ENCODE measurements around the gene RNF166. TPM values are rescaled to one million over a fixed set of nuclear protein-coding genes. Genes with fewer than 3 reads are reported as not detected.

RNF166 gene
- total RNA-seq, 1 experiment from 2014 or later, result 36.3 TPM

DNA sequence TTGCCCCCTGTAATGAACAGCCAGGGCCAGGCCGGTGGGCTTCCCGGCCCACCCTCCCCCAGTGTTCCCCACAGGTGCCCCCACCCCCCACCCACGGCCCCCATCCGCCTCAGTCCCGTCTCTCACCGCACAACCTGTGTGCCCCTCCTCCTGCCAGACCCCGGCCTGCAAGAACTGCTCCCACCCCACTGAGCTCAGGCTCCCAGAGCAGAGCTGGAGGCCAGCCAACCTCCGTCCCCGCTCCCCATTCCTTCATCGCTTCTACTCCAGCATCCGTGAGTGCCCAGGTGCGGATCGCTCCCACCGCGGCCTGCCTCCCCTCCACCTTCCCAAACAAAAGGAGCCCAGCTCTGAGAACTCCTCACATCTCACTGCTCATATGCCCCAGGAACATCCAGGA lies 47.5 kb downstream of the RNF166 start:
- Histone ChIP-seq H3K9me3 (ENCODE audit: low read depth, low read length, poor library complexity, severe bottlenecking) (no peaks in the 10 kb centered on the region), H3K4me1 (ENCODE audit: insufficient read depth, low read length, poor library complexity, severe bottlenecking) (no peaks in the 10 kb centered on the region), H3K27ac (ENCODE audit: low read depth, low read length, poor library complexity, severe bottlenecking) (no peak overlapping the region), H3K4me3 (ENCODE audit: low read depth, low read length, poor library complexity, severe bottlenecking) (no peak overlapping the region), H3K36me3 (ENCODE audit: insufficient read depth, low read length, poor library complexity, severe bottlenecking) (peaks cover 46% of the 10 kb centered on the region), H3K27me3 (replicated peaks; ENCODE audit: insufficient read depth, low read depth, low read length, poor library complexity) (no peaks in the 10 kb centered on the region)
- ChIA-PET CTCF (no interaction called here), POLR2A (ENCODE audit: low non-redundant PET) (no interaction called here)
- no peak for DNase-seq (ENCODE audit: low spot score)
- intact Hi-C loops (cut with micrococcal nuclease; ENCODE audit: unreplicated experiment), result no loop called here
- TF ChIP-seq EZH2 (IDR thresholded peaks at IDR 0.05; ENCODE audit: borderline replicate concordance, low read depth, low read length, poor library complexity, severe bottlenecking), result no peak
- TF ChIP-seq, protein P1, sequence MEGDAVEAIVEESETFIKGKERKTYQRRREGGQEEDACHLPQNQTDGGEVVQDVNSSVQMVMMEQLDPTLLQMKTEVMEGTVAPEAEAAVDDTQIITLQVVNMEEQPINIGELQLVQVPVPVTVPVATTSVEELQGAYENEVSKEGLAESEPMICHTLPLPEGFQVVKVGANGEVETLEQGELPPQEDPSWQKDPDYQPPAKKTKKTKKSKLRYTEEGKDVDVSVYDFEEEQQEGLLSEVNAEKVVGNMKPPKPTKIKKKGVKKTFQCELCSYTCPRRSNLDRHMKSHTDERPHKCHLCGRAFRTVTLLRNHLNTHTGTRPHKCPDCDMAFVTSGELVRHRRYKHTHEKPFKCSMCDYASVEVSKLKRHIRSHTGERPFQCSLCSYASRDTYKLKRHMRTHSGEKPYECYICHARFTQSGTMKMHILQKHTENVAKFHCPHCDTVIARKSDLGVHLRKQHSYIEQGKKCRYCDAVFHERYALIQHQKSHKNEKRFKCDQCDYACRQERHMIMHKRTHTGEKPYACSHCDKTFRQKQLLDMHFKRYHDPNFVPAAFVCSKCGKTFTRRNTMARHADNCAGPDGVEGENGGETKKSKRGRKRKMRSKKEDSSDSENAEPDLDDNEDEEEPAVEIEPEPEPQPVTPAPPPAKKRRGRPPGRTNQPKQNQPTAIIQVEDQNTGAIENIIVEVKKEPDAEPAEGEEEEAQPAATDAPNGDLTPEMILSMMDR (conservative IDR thresholded peaks at IDR 0.05; ENCODE audit: low read depth, low read length), result no peak
- no TSS peak for BruUV-seq (replicated peaks)

DNA sequence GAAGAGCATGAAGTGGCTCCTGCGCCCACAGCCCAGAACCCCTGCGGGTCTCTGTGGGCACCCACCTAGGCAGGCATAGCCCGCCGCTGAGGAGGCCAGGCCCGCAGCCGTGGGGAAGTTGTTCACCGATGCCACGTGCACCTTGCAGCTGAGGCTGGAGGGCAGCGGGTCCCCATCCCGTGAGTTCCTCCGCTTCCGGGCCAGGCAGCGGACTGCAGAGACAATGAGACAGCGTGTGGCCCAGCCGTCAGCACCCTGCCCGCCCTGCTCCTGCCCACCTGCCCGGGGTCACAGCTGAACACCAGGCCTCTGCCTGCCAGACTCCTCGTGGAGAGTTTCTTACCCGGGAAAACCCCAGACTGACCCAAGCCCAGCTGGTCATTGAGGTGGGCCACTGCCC lies 48.8 kb downstream of the RNF166 start:
- POLR2A ChIA-PET (ENCODE audit: low non-redundant PET), result no interaction called here
- no TSS peak for BruUV-seq (replicated peaks)
- DNase-seq (ENCODE audit: low spot score), result no peak

DNA sequence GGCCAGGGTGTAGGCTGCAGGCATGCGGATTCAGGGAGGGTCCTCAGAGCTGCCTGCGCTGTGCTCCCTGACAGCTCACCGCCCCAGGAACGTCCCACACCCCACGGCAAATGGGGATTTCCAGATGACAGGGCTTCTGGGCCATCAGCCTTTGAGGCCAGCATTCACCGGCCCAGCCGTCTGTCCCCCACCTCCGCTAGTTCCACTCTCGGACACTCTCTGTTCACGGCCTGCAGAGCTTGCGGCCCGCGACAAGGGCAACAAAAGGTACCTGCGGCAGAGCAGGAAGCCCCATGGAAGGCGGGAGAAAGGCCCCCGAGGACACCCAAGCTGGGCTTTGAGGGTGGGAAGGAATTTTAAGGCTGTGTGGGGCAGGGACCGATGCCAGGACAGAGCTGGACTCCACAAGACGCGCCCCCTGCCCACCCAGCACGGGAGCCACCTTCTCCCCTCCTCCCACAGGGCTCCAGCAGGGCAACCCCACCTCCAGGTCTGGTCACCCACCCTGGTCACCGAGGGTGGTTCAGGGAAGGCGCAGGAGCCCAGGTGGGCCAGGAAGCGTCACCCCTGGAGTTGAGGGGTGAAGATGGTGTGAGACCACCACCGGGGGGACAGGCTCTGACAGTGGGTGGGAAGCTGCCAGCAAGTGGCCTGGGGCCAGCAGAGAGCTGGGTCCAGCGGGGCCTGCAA lies 49.8 kb downstream of the RNF166 start:
- Histone ChIP-seq H3K27me3 (replicated peaks; ENCODE audit: insufficient read depth, low read depth, low read length, poor library complexity) (no peaks in the 10 kb centered on the region), H3K27ac (ENCODE audit: low read depth, low read length, poor library complexity, severe bottlenecking) (no peak overlapping the region), H3K4me1 (ENCODE audit: insufficient read depth, low read length, poor library complexity, severe bottlenecking) (peaks cover 4% of the 10 kb centered on the region), H3K36me3 (ENCODE audit: insufficient read depth, low read length, poor library complexity, severe bottlenecking) (peaks cover 57% of the 10 kb centered on the region), H3K9me3 (ENCODE audit: low read depth, low read length, poor library complexity, severe bottlenecking) (no peaks in the 10 kb centered on the region), H3K4me3 (ENCODE audit: low read depth, low read length, poor library complexity, severe bottlenecking) (no peak overlapping the region)
- BruUV-seq (replicated peaks), result no TSS peak
- ChIA-PET POLR2A (ENCODE audit: low non-redundant PET) (no interaction called here), CTCF (no interaction called here)
- intact Hi-C loops (cut with micrococcal nuclease; ENCODE audit: unreplicated experiment), result no loop called here
- TF ChIP-seq, protein P1 (conservative IDR thresholded peaks at IDR 0.05; ENCODE audit: low read depth, low read length), result no peak
- TF ChIP-seq EZH2 (IDR thresholded peaks at IDR 0.05; ENCODE audit: borderline replicate concordance, low read depth, low read length, poor library complexity, severe bottlenecking), result no peak
- no peak for DNase-seq (ENCODE audit: low spot score)

More for the DNA sequence above, 48.8 kb downstream of the RNF166 start:
- Histone ChIP-seq H3K4me1 (ENCODE audit: insufficient read depth, low read length, poor library complexity, severe bottlenecking) (no peaks in the 10 kb centered on the region), H3K36me3 (ENCODE audit: insufficient read depth, low read length, poor library complexity, severe bottlenecking) (peaks cover 57% of the 10 kb centered on the region), H3K27ac (ENCODE audit: low read depth, low read length, poor library complexity, severe bottlenecking) (no peak overlapping the region), H3K9me3 (ENCODE audit: low read depth, low read length, poor library complexity, severe bottlenecking) (no peaks in the 10 kb centered on the region), H3K4me3 (ENCODE audit: low read depth, low read length, poor library complexity, severe bottlenecking) (no peak overlapping the region), H3K27me3 (replicated peaks; ENCODE audit: insufficient read depth, low read depth, low read length, poor library complexity) (no peaks in the 10 kb centered on the region)
- CTCF ChIA-PET, result no interaction called here
- no peak for TF ChIP-seq EZH2 (IDR thresholded peaks at IDR 0.05; ENCODE audit: borderline replicate concordance, low read depth, low read length, poor library complexity, severe bottlenecking)
- TF ChIP-seq, protein P1 (conservative IDR thresholded peaks at IDR 0.05; ENCODE audit: low read depth, low read length), result no peak
- intact Hi-C loops (cut with micrococcal nuclease; ENCODE audit: unreplicated experiment), result no loop called here
